ENCODE measurements around the gene GPR139.

Gene GPR139

GRCh38 chr16:20040011-20040410 is 33.7 kb downstream of the GPR139 start:
- FAIRE-seq (no peak), DNase-seq (ENCODE audit: insufficient read length, low spot score) (no peak)
- TF ChIP-seq POLR2A (IDR thresholded peaks at IDR 0.05; ENCODE audit: low read depth, low read length), result no peak

GRCh38 chr16:20029611-20030010 is 44.1 kb downstream of the GPR139 start:
- no peak for FAIRE-seq
- no peak for TF ChIP-seq POLR2A (IDR thresholded peaks at IDR 0.05; ENCODE audit: low read depth, low read length)
- no peak for DNase-seq (ENCODE audit: insufficient read length, low spot score)

GRCh38 chr16:20026361-20027072 is 47.2 kb downstream of the GPR139 start:
- no peak for TF ChIP-seq POLR2A (IDR thresholded peaks at IDR 0.05; ENCODE audit: low read depth, low read length)
- DNase-seq (ENCODE audit: insufficient read length, low spot score), result no peak
- FAIRE-seq, result no peak

GRCh38 chr16:20023190-20023589 is 50.5 kb downstream of the GPR139 start:
- TF ChIP-seq POLR2A (IDR thresholded peaks at IDR 0.05; ENCODE audit: low read depth, low read length), result no peak
- DNase-seq (ENCODE audit: insufficient read length, low spot score), result no peak
- FAIRE-seq, result no peak

GRCh38 chr16:20020976-20021375 is 52.7 kb downstream of the GPR139 start:
- no peak for FAIRE-seq
- DNase-seq (ENCODE audit: insufficient read length, low spot score), result no peak
- no peak for TF ChIP-seq POLR2A (IDR thresholded peaks at IDR 0.05; ENCODE audit: low read depth, low read length)

GRCh38 chr16:20020083-20020482 is 53.6 kb downstream of the GPR139 start:
- no peak for FAIRE-seq
- no peak for DNase-seq (ENCODE audit: insufficient read length, low spot score)
- no peak for TF ChIP-seq POLR2A (IDR thresholded peaks at IDR 0.05; ENCODE audit: low read depth, low read length)

GRCh38 chr16:20016234-20016633 is 57.5 kb downstream of the GPR139 start:
- no peak for TF ChIP-seq POLR2A (IDR thresholded peaks at IDR 0.05; ENCODE audit: low read depth, low read length)
- no peak for DNase-seq (ENCODE audit: insufficient read length, low spot score)
- FAIRE-seq, result no peak

- no peak for FAIRE-seq
These were observed 68.8 kb downstream of the GPR139 start for GRCh38 chr16:20004931-20005330.

GRCh38 chr16:20002936-20003335 is 70.8 kb downstream of the GPR139 start:
- DNase-seq (ENCODE audit: insufficient read length, low spot score) (no peak), FAIRE-seq (no peak)
- no peak for TF ChIP-seq POLR2A (IDR thresholded peaks at IDR 0.05; ENCODE audit: low read depth, low read length)

More at GRCh38 chr16:20004931-20005330, 68.8 kb downstream of the GPR139 start:
- TF ChIP-seq POLR2A (IDR thresholded peaks at IDR 0.05; ENCODE audit: low read depth, low read length), result no peak
- DNase-seq (ENCODE audit: insufficient read length, low spot score), result no peak

- DNase-seq (ENCODE audit: insufficient read length, low spot score), result no peak
- FAIRE-seq, result no peak
- TF ChIP-seq POLR2A (IDR thresholded peaks at IDR 0.05; ENCODE audit: low read depth, low read length), result no peak
These were observed 71.6 kb downstream of the GPR139 start for GRCh38 chr16:20001856-20002707.

- FAIRE-seq, result no peak
- TF ChIP-seq POLR2A (IDR thresholded peaks at IDR 0.05; ENCODE audit: low read depth, low read length), result no peak
- DNase-seq (ENCODE audit: insufficient read length, low spot score), result no peak
These were observed 76.0 kb downstream of the GPR139 start for GRCh38 chr16:19997734-19998133.

GRCh38 chr16:19997264-19997663 is 76.4 kb downstream of the GPR139 start:
- DNase-seq (ENCODE audit: insufficient read length, low spot score) (no peak), FAIRE-seq (no peak)
- no peak for TF ChIP-seq POLR2A (IDR thresholded peaks at IDR 0.05; ENCODE audit: low read depth, low read length)

- TF ChIP-seq POLR2A (IDR thresholded peaks at IDR 0.05; ENCODE audit: low read depth, low read length), result no peak
- FAIRE-seq (no peak), DNase-seq (ENCODE audit: insufficient read length, low spot score) (no peak)
These were observed 79.1 kb downstream of the GPR139 start for GRCh38 chr16:19994466-19995170.

GRCh38 chr16:19991614-19992013 is 82.1 kb downstream of the GPR139 start:
- no peak for DNase-seq (ENCODE audit: insufficient read length, low spot score)
- FAIRE-seq, result no peak
- no peak for TF ChIP-seq POLR2A (IDR thresholded peaks at IDR 0.05; ENCODE audit: low read depth, low read length)
